HepG2 (cell line): ENCODE measurements around the gene FAM221B. TPM values are rescaled to one million over a fixed set of nuclear protein-coding genes. Genes with fewer than 3 reads are reported as not detected.

Experiments used
- ATAC-seq: fragments of 200-7000 bp; cut with Tn5 transposase; 3 replicates; pipeline ENCODE4 v1.9.1; 2020; ENCODE audit warnings: mild to moderate bottlenecking, moderate library complexity
- BruUV-seq: library from RNA; stranded (reverse); fragments of 400-500 nt; replicated peaks from 2 replicates; lab custom pipeline; 2021; lab: Mats Ljungman, UMichigan
- CTCF ChIA-PET: fragments of 300-600 bp; formaldehyde crosslinking; extraction: SDS; loops from one replicate; lab custom pipeline; 2021; ENCODE audit warnings: low total read pairs, inconsistent platforms, low intra/inter-chr PET ratio; lab: Yijun Ruan, JAX
- POLR2A ChIA-PET: fragments of 350-600 bp; sonication (Branson Sonifier 250); formaldehyde crosslinking; loops from one replicate; lab custom pipeline; 2020; ENCODE audit warnings: antibody characterized with exemption, inconsistent platforms; lab: Yijun Ruan, JAX
- DNase-seq: peaks from one replicate; pipeline ENCODE4 v3.0.0-alpha.2; 2015; ENCODE audit warnings: low spot score
- FAIRE-seq: peaks from 3 replicates; lab custom pipeline; 2011; peaks lifted over from hg19 to GRCh38; lab: Jason Lieb, UNC
- H2AFZ ChIP-seq: one replicate; pipeline ENCODE4 v1.6.1; 2011; ENCODE audit warnings: low read length, inconsistent platforms
- H3K27ac ChIP-seq: fragments of 300-600 bp; 3 replicates; pipeline ENCODE4 v1.8.0; 2011; ENCODE audit warnings: mixed run types, mild to moderate bottlenecking, mixed read lengths, low read length, inconsistent platforms; ENCODE audit not compliant: insufficient read depth; ENCODE audit errors: extremely low read length
- H3K27me3 ChIP-seq, 2 experiments: fragments of 200-600 bp in 1 of 2; 2 replicates in 1 of 2; 3 replicates in 1 of 2; pipeline versions ENCODE4 v1.6.0 to v1.8.0; 2011; ENCODE audit warnings: low read length in 2 of 2, mild to moderate bottlenecking in 2 of 2, moderate library complexity in 2 of 2, inconsistent platforms in 1 of 2; ENCODE audit not compliant: insufficient read depth in 2 of 2, control insufficient read depth in 1 of 2
- H3K36me3 ChIP-seq, 2 experiments: fragments of 200-600 bp in 1 of 2; replicated peaks in 1 of 2; 2 replicates in 1 of 2; 3 replicates in 1 of 2; pipeline versions ENCODE4 v1.5.1 to v1.8.0; 2011; ENCODE audit warnings: low read length in 2 of 2, inconsistent platforms in 1 of 2; ENCODE audit not compliant: insufficient read depth in 2 of 2, control insufficient read depth in 1 of 2
- H3K4me1 ChIP-seq: 2 replicates; pipeline ENCODE4 v1.5.1; 2012; ENCODE audit warnings: low read length, inconsistent platforms; ENCODE audit not compliant: insufficient read depth
- H3K4me2 ChIP-seq: 2 replicates; pipeline ENCODE4 v1.6.0; 2011; ENCODE audit warnings: low read depth, low read length, inconsistent platforms
- H3K4me3 ChIP-seq, 3 experiments: fragments of 200-600 bp in 1 of 3; sonication (generic), shearing (Covaris generic) in 1 of 3; replicated peaks in 1 of 3; 2 replicates each; pipeline ENCODE4 v1.5.1; 2011 to 2016; ENCODE audit warnings: low read length in 3 of 3, inconsistent platforms in 2 of 3, low read depth in 2 of 3, mild to moderate bottlenecking in 2 of 3, control low read depth in 1 of 3, mixed read lengths in 1 of 3; ENCODE audit not compliant: insufficient read depth in 1 of 3
- H3K79me2 ChIP-seq: one replicate; pipeline ENCODE4 v1.6.1; 2011; ENCODE audit warnings: low read length, inconsistent platforms; ENCODE audit not compliant: insufficient read depth
- H3K9ac ChIP-seq: 2 replicates; pipeline ENCODE4 v1.6.0; 2011; ENCODE audit warnings: mild to moderate bottlenecking, low read depth, low read length, inconsistent platforms; ENCODE audit not compliant: insufficient read depth
- H3K9me3 ChIP-seq: 2 replicates; pipeline ENCODE4 v1.5.1; 2012; ENCODE audit warnings: mild to moderate bottlenecking, low read length
- H4K20me1 ChIP-seq: 2 replicates; pipeline ENCODE4 v1.6.0; 2011; ENCODE audit warnings: inconsistent platforms, mild to moderate bottlenecking, low read length, moderate library complexity; ENCODE audit not compliant: insufficient read depth
- ATRX ChIP-seq: sonication (generic); formaldehyde crosslinking; IDR thresholded peaks from 2 replicates; pipeline ENCODE4 v1.4.0; 2020; ENCODE audit warnings: missing genetic modification reagents, borderline replicate concordance
- CHD4 ChIP-seq: fragments of 200-600 bp; sonication (generic); IDR thresholded peaks from 2 replicates; pipeline ENCODE4 v1.7.0; 2017; ENCODE audit warnings: mild to moderate bottlenecking, low read length, borderline replicate concordance
- ESRRA ChIP-seq: sonication (generic); formaldehyde crosslinking; IDR thresholded peaks from 2 replicates; pipeline ENCODE4 v1.5.1; 2020; ENCODE audit warnings: mild to moderate bottlenecking, low read depth, missing genetic modification reagents
- GTF3A ChIP-seq: sonication (generic); formaldehyde crosslinking; conservative IDR thresholded peaks from 2 replicates; pipeline ENCODE4 v1.4.0; 2020; ENCODE audit warnings: mild to moderate bottlenecking, missing genetic modification reagents
- MAFF ChIP-seq: IDR thresholded peaks from 2 replicates; pipeline ENCODE4 v1.6.1; 2011; ENCODE audit warnings: low read depth, low read length, improper control_type of control experiment
- MATR3 ChIP-seq: sonication (generic); formaldehyde crosslinking; IDR thresholded peaks from 2 replicates; pipeline ENCODE4 v1.4.0; 2020; ENCODE audit warnings: missing genetic modification reagents
- NCOA2 ChIP-seq: sonication (generic); formaldehyde crosslinking; IDR thresholded peaks from 2 replicates; pipeline ENCODE4 v1.8.0; 2022; ENCODE audit warnings: inconsistent platforms
- NFRKB ChIP-seq: fragments of 450-650 bp; IDR thresholded peaks from 2 replicates; pipeline ENCODE4 v1.6.1; 2017
- PRPF4 ChIP-seq: fragments of 200-400 bp; formaldehyde crosslinking; IDR thresholded peaks from 2 replicates; pipeline ENCODE4 v1.6.1; 2016; ENCODE audit warnings: low read length, low read depth; ENCODE audit not compliant: poor library complexity, severe bottlenecking
- RBFOX2 ChIP-seq: fragments of 200-400 bp; formaldehyde crosslinking; IDR thresholded peaks from 2 replicates; pipeline ENCODE4 v1.6.1; 2017; ENCODE audit warnings: low read depth, mild to moderate bottlenecking, low read length
- RFX3 ChIP-seq: IDR thresholded peaks from 2 replicates; pipeline ENCODE4 v1.6.1; 2016; ENCODE audit warnings: missing biosample characterization, missing genetic modification reagents
- STAG1 ChIP-seq: sonication (generic); formaldehyde crosslinking; IDR thresholded peaks from 2 replicates; pipeline ENCODE4 v1.4.0; 2020; ENCODE audit warnings: missing genetic modification reagents
- STAT6 ChIP-seq: sonication (generic); formaldehyde crosslinking; IDR thresholded peaks from 2 replicates; pipeline ENCODE4 v1.4.0; 2020; ENCODE audit warnings: missing genetic modification reagents, mild to moderate bottlenecking, borderline replicate concordance
- ZBTB3 ChIP-seq: sonication (generic); formaldehyde crosslinking; IDR thresholded peaks from 2 replicates; pipeline ENCODE4 v1.4.0; 2020; ENCODE audit warnings: low read depth, mild to moderate bottlenecking, moderate library complexity, missing genetic modification reagents, borderline replicate concordance
- ZNF124 ChIP-seq: sonication (generic); formaldehyde crosslinking; IDR thresholded peaks from 2 replicates; pipeline ENCODE4 v1.4.0; 2020; ENCODE audit warnings: missing genetic modification reagents
- ZNF777 ChIP-seq: sonication (generic); formaldehyde crosslinking; IDR thresholded peaks from 2 replicates; pipeline ENCODE4 v1.4.0; 2020; ENCODE audit warnings: missing genetic modification reagents
- ZNF782 ChIP-seq: sonication (generic); formaldehyde crosslinking; IDR thresholded peaks from 2 replicates; pipeline ENCODE4 v1.4.0; 2020; ENCODE audit warnings: missing genetic modification reagents, mild to moderate bottlenecking, borderline replicate concordance
- ZNF879 ChIP-seq: sonication (generic); formaldehyde crosslinking; IDR thresholded peaks from 2 replicates; pipeline ENCODE4 v1.8.1; 2023; ENCODE audit warnings: missing genetic modification reagents
- WGBS: methylation state at CpG from one replicate; pipeline ENCODE4 v1.1.6; 2017; ENCODE audit warnings: low lambda C conversion rate; 5-methylcytosine and 5-hydroxymethylcytosine counted together
- in situ Hi-C: cut with HindIII; loops from 2 replicates; pipeline ENCODE4 v1.10.0; 2017; ENCODE audit warnings: low pct_unique_long_range_greater_than_20kb; ENCODE audit not compliant: extremely low pct_ligation_motif_present
- intact Hi-C: fragments of 100-400 bp; cut with micrococcal nuclease; formaldehyde crosslinking; loops from one replicate; pipeline ENCODE4 v1.10.0; 2022; ENCODE audit not compliant: unreplicated experiment
- polyA plus RNA-seq, 8 experiments: library from polyadenylated mRNA; depleted of rRNA in 3 of 8; stranded (reverse) in 7 of 8; unstranded in 1 of 8; fragments of >200 nt; fragmentation: Illumina TruSeq in 4 of 8; extraction: Trizol in 4 of 8; gene quantifications; 2 replicates each; pipeline versions ENCODE4 v1.2.1 to v1.2.3, GENCODE V29; 2011 to 2016; ENCODE audit warnings: low read depth in 4 of 8, missing spikeins in 1 of 8, mixed read lengths in 1 of 8; ENCODE audit not compliant: insufficient read depth in 1 of 8
- total RNA-seq, 5 experiments: library from RNA; depleted of rRNA; stranded (reverse); fragments of >200 nt; fragmentation: Illumina TruSeq; extraction: Trizol; gene quantifications; 2 replicates each; pipeline ENCODE4 v1.2.3, GENCODE V29; 2016; ENCODE audit warnings: low read depth in 1 of 5

The FAM221B gene
- total and polyA plus RNA-seq, 2 of the 13 experiments (the other 11 are each of a cell fraction or from before 2014, with no cell fraction given), result not detected

- CTCF ChIA-PET, result no interaction called here
- Histone ChIP-seq H3K36me3 (peaks cover 0 to 5% of the 10 kb centered on the region in 2 experiments; a peak in 1 of 5 replicates), H3K9me3 (no peaks in the 10 kb centered on the region), H3K4me3 (no peak overlapping the region), H3K4me1 (peaks cover 22% of the 10 kb centered on the region), H3K27me3 (no peaks in the 10 kb centered on the region), H2AFZ (no peak overlapping the region), H3K27ac (no peak overlapping the region), H3K4me2 (no peak overlapping the region), H3K9ac (no peak overlapping the region), H4K20me1 (no peaks in the 10 kb centered on the region), H3K79me2 (no peaks in the 10 kb centered on the region)
- POLR2A ChIA-PET, result no interaction called here
- FAIRE-seq (no peak), ATAC-seq (no peak), DNase-seq (no peak)
- intact Hi-C loops (no loop called here), in situ Hi-C loops (no loop called here)
- TF ChIP-seq ZNF879 (CRISPR knock-in tag), result no peak
- no peak for TF ChIP-seq ZNF782 (CRISPR knock-in tag)
- no peak for TF ChIP-seq ESRRA (CRISPR knock-in tag)
- no peak for TF ChIP-seq ZNF777
- no peak for TF ChIP-seq CHD4
- no peak for TF ChIP-seq MATR3 (CRISPR knock-in tag)
- WGBS, result 95% methylated on average over 3 of the region's 3 CpGs
- BruUV-seq, result no TSS peak
These were observed 50.0 kb downstream of the FAM221B start for GRCh38 chr9:35778496-35778895.

GRCh38 chr9:35776018-35776417 lies 52.5 kb downstream of the FAM221B start:
- Histone ChIP-seq H2AFZ (no peak overlapping the region), H3K27me3 (no peaks in the 10 kb centered on the region), H3K9me3 (no peaks in the 10 kb centered on the region), H3K79me2 (peaks cover 2% of the 10 kb centered on the region), H3K9ac (no peak overlapping the region), H3K4me3 (no peak overlapping the region), H3K4me2 (no peak overlapping the region), H4K20me1 (no peaks in the 10 kb centered on the region), H3K36me3 (0 out of 5 replicates have a peak, but pooled peaks cover 0 to 5% of the 10 kb centered on the region in 2 experiments), H3K4me1 (peaks cover 37% of the 10 kb centered on the region), H3K27ac (no peak overlapping the region)
- CTCF ChIA-PET, result no interaction called here
- ATAC-seq (no peak), FAIRE-seq (no peak), DNase-seq (no peak)
- BruUV-seq, result no TSS peak
- POLR2A ChIA-PET, result no interaction called here
- in situ Hi-C loops, result no loop called here
- 92% methylated on average over 4 of the region's 4 CpGs for WGBS
- intact Hi-C loops, result no loop called here
- TF ChIP-seq NFRKB (no peak), PRPF4 (no peak), ZNF124 (CRISPR knock-in tag) (no peak), STAG1 (CRISPR knock-in tag) (no peak), GTF3A (CRISPR knock-in tag) (no peak), RBFOX2 (no peak), RFX3 (CRISPR knock-in tag) (no peak), ATRX (CRISPR knock-in tag) (no peak), NCOA2 (no peak), STAT6 (CRISPR knock-in tag) (no peak), ZBTB3 (no peak), MAFF (no peak)
